Upper lobe of left lung (tissue), 6 donors: ENCODE results near the gene DOK7. TPM values are rescaled to one million over a fixed set of nuclear protein-coding genes. Genes with fewer than 3 reads are reported as not detected.
"Not testable (repeated sequence)": the region's sequence is repeated elsewhere in the genome, so short reads cannot be mapped to it uniquely, and the experiment has no call there.

Experiments
- ATAC-seq, 2 donors: fragments of 200-7000 bp; cut with Tn5 transposase; one replicate each; pipeline ENCODE4 v1.9.1; 2022; ENCODE audit warnings: mild to moderate bottlenecking in 2 of 2, moderate library complexity in 2 of 2; ENCODE audit not compliant: low FRiP score in 2 of 2
- DNase-seq, 2 donors: peaks; one replicate each; pipeline ENCODE4 v3.0.0-alpha.2; 2019 to 2020
- H3K27ac ChIP-seq, 4 donors: fragments of 200-600 bp; sonication (generic); one replicate each; pipeline ENCODE4 v1.5.1; 2016 to 2019
- H3K27me3 ChIP-seq, 4 donors: fragments of 200-600 bp; sonication (generic); one replicate each; pipeline ENCODE4 v1.5.1; 2017 to 2019
- H3K36me3 ChIP-seq, 4 donors: fragments of 200-600 bp; sonication (generic); one replicate each; pipeline ENCODE4 v1.5.1; 2016 to 2019
- H3K4me1 ChIP-seq, 4 donors: fragments of 200-600 bp; sonication (generic); one replicate each; pipeline ENCODE4 v1.5.1; 2018 to 2019
- H3K4me3 ChIP-seq, 4 donors: fragments of 200-600 bp; sonication (generic); one replicate each; pipeline ENCODE4 v1.5.1; 2017 to 2019; ENCODE audit warnings: mild to moderate bottlenecking in 2 of 4, moderate library complexity in 1 of 4
- H3K9me3 ChIP-seq, 4 donors: fragments of 200-600 bp; sonication (generic); one replicate each; pipeline ENCODE4 v1.5.1; 2018 to 2019
- EP300 ChIP-seq, 4 donors: sonication (generic); formaldehyde crosslinking; IDR thresholded peaks; one replicate each; pipeline ENCODE4 v1.5.1; 2017; ENCODE audit warnings: antibody characterized with exemption in 4 of 4, control low read depth in 2 of 4
- POLR2A ChIP-seq, 4 donors: fragments of 450-650 bp; IDR thresholded peaks; one replicate each; pipeline ENCODE4 v1.5.1; 2016 to 2017; ENCODE audit warnings: antibody characterized with exemption in 4 of 4, mild to moderate bottlenecking in 2 of 4
- POLR2AphosphoS5 ChIP-seq, 2 donors: sonication (generic); formaldehyde crosslinking; IDR thresholded peaks; one replicate each; pipeline ENCODE4 v1.5.1; 2017; ENCODE audit warnings: antibody characterized with exemption in 2 of 2
- WGBS, 2 donors: methylation state at CpG; one replicate each; pipeline ENCODE4 v1.1.5; 2017 to 2018; 5-methylcytosine and 5-hydroxymethylcytosine counted together
- total RNA-seq, 6 donors: library from RNA; depleted of rRNA in 4 of 6; stranded (reverse); fragments of >200 nt in 4 of 6; gene quantifications; one replicate each; pipeline versions ENCODE4 v1.1.0 to v1.2.1, GENCODE V29; 2016 to 2021
- TF ChIP-seq, protein P1 (sequence below), 6 experiments: fragments of 450-650 bp in 4 of 6; fragments of 200-600 bp in 2 of 6; sonication (generic) in 2 of 6; IDR thresholded peaks; one replicate each; pipeline ENCODE4 v1.5.1; 2016 to 2019; ENCODE audit warnings: antibody characterized with exemption in 6 of 6
- donor health status: DM: no; HTN: no; CAD: no; lungs with moderate emphysema.
- donor health status: DM: no; HTN: yes; CAD: no; lungs with severe emphysema.

The DOK7 gene
- total RNA-seq, 6 donors from 2014 or later = 2.1 to 16.0 (median 4.0) TPM

- peak overlapping the region in 2 of 4 donors; percentile 89 for H3K27ac ChIP-seq
- WGBS, 2 donors = 22 to 25% methylated on average over 17 of the region's 17 CpGs
- DNase-seq (peak in 1 of 2 donors; percentile 74), ATAC-seq (no peak)
- H3K9me3 ChIP-seq = no peaks in the 10 kb centered on the region
- H3K4me1 ChIP-seq = peaks cover 27 to 49% (median 36%) of the 10 kb centered on the region in 4 donors
- TF ChIP-seq POLR2A (IDR thresholded peaks at IDR 0.05) (no peak), POLR2AphosphoS5 (IDR thresholded peaks at IDR 0.05) (no peak), EP300 (IDR thresholded peaks at IDR 0.05) (no peak)
- TF ChIP-seq, protein P1, sequence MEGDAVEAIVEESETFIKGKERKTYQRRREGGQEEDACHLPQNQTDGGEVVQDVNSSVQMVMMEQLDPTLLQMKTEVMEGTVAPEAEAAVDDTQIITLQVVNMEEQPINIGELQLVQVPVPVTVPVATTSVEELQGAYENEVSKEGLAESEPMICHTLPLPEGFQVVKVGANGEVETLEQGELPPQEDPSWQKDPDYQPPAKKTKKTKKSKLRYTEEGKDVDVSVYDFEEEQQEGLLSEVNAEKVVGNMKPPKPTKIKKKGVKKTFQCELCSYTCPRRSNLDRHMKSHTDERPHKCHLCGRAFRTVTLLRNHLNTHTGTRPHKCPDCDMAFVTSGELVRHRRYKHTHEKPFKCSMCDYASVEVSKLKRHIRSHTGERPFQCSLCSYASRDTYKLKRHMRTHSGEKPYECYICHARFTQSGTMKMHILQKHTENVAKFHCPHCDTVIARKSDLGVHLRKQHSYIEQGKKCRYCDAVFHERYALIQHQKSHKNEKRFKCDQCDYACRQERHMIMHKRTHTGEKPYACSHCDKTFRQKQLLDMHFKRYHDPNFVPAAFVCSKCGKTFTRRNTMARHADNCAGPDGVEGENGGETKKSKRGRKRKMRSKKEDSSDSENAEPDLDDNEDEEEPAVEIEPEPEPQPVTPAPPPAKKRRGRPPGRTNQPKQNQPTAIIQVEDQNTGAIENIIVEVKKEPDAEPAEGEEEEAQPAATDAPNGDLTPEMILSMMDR (IDR thresholded peaks at IDR 0.05) = no peak
- peaks cover 0 to 24% (median 9%) of the 10 kb centered on the region in 4 donors for H3K36me3 ChIP-seq
- H3K4me3 ChIP-seq = peak overlapping the region; percentile 82 to 99 (median 94)
- no peaks in the 10 kb centered on the region for H3K27me3 ChIP-seq
These were observed 68.3 kb downstream of the DOK7 start for GRCh38 chr4:3531318-3531878.

DNA sequence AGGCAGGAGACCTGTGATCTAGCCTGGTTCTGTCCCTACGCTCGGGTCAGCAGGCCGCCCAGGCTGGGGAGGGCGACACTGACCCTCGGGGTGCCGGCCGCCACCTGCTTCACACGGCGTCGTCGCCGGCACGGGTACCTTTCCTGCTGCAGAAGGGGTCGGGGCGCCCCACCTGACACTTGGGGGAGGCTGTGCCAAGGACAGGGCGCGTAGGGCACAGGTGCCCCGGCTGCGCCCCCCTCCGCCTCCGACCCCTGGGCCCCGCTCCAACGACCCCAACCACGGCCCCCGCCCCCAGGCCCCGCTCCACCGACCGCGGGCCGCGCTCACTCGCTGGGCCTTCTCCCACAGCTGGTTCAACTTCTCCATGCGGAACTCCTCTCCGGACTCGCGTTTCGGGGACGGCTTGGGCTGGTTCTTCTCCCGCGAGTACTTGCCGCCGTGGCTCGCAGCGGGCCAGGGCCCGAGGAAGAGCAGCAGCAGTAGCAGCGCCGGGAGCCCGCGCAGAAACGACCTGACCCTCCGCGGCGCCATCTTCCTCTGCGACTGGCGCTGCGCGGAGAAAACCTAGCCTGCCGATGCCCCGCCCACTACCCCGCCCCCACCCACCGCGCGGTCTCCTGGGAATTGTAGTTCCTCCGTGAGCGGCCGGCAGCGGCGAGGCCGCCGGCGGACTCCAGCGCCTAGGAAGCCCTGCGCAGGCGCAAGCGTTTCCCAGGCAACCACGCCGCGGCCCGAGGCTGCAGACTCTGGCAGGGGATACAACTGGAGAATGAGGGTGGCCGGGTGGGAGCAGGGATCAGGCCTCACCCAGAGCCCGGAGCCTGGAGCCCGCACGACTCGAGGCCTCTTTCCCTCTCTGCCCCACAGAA is 69.0 kb downstream of the DOK7 start, which contains the start of gene LRPAP1:
TSS of gene LRPAP1 (minus strand) at position 544 of the 872 bp plus-strand sequence. CDS start at position 534, 10 bp downstream.
- TF ChIP-seq POLR2AphosphoS5 (IDR thresholded peaks at IDR 0.05) (peak; percentile 82 to 95), POLR2A (IDR thresholded peaks at IDR 0.05) (peak in 3 of 4 donors; percentile 89 to 97 (median 91)), EP300 (IDR thresholded peaks at IDR 0.05) (no peak)
- TF ChIP-seq, protein P1 (IDR thresholded peaks at IDR 0.05) = no peak
- H3K4me3 ChIP-seq = peak within 1 kb of the TSS; percentile 82 to 99 (median 94)
- H3K9me3 ChIP-seq = no peaks in the 10 kb centered on the region
- no peaks in the 10 kb centered on the region for H3K27me3 ChIP-seq
- ATAC-seq (peak; percentile 96 to 98), DNase-seq (peak; percentile 95 to 99)
- peak within 1 kb of the TSS; percentile 57 to 89 (median 83) for H3K27ac ChIP-seq
- peaks cover 27 to 49% (median 36%) of the 10 kb centered on the region in 4 donors for H3K4me1 ChIP-seq
- peaks cover 0 to 21% (median 8%) of the 10 kb centered on the region in 4 donors for H3K36me3 ChIP-seq
- WGBS, 2 donors = 0 to 1% methylated on average over 12 to 43 of the region's 84 CpGs

DNA sequence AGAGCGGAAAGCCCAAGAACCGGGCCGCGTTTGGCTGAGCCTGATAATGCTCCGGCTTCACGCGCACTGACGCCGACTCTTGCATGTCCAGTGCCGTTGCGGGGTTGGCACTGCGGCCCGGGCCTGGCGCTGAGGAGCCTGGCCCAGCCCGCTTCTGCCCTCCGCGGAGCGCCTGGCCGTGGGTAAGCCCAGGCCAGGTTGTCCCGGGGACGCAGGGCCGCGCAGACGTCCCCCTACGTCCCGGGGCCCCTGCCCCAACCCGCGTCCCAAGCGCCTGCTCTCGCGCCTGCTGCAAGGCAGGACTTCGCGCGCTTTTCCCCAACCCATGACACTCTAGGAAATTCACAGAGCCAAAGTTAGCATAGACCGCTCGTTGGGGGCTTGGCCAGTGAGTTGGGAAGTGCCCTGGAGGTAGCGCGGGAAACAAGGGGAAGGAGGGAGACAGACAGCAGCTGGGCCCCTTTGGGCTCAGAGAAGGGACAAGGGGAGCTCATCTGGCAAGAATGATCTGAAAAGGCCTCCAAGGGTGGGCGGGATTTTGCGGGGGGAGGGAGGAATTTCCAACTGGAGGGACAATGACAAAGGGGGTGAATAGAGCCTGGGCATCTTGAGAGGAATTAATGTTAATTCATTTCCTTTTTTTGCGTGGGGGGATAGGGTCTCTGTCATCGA is 69.8 kb downstream of the DOK7 start:
- peak overlapping the region; percentile 23 to 99 (median 94) for H3K4me3 ChIP-seq
- no peaks in the 10 kb centered on the region for H3K27me3 ChIP-seq
- TF ChIP-seq POLR2A (IDR thresholded peaks at IDR 0.05) = no peak
- no peak for TF ChIP-seq EP300 (IDR thresholded peaks at IDR 0.05)
- TF ChIP-seq, protein P1 (IDR thresholded peaks at IDR 0.05) = no peak
- no peak for TF ChIP-seq POLR2AphosphoS5 (IDR thresholded peaks at IDR 0.05)
- ATAC-seq (peak; percentile 69 to 79), DNase-seq (no peak)
- peaks cover 27 to 46% (median 36%) of the 10 kb centered on the region in 4 donors for H3K4me1 ChIP-seq
- H3K36me3 ChIP-seq = peaks cover 0 to 14% (median 4%) of the 10 kb centered on the region in 4 donors
- peak overlapping the region in 2 of 4 donors; percentile 4 to 8 for H3K27ac ChIP-seq
- H3K9me3 ChIP-seq = no peaks in the 10 kb centered on the region
- WGBS, 2 donors = 14 to 38% methylated on average over 16 to 28 of the region's 42 CpGs

GRCh38 chr4:3533423-3533820 is 70.3 kb downstream of the DOK7 start:
- H3K4me3 ChIP-seq = no peak overlapping the region
- H3K36me3 ChIP-seq = peaks cover 0 to 8% (median 2%) of the 10 kb centered on the region in 4 donors
- no peak for TF ChIP-seq POLR2AphosphoS5 (IDR thresholded peaks at IDR 0.05)
- TF ChIP-seq EP300 (IDR thresholded peaks at IDR 0.05) = no peak
- TF ChIP-seq, protein P1 (IDR thresholded peaks at IDR 0.05) = no peak
- no peak for TF ChIP-seq POLR2A (IDR thresholded peaks at IDR 0.05)
- no peak for ATAC-seq
- DNase-seq = peak in 1 of 2 donors; percentile 7
- WGBS, 2 donors = 96 to 98% methylated on average over 7 of the region's 7 CpGs
- no peaks in the 10 kb centered on the region for H3K9me3 ChIP-seq
- H3K27ac ChIP-seq = no peak overlapping the region
- H3K27me3 ChIP-seq = no peaks in the 10 kb centered on the region
- peaks cover 27 to 41% (median 36%) of the 10 kb centered on the region in 4 donors for H3K4me1 ChIP-seq

GRCh38 chr4:3535812-3536211 is 72.7 kb downstream of the DOK7 start:
- H3K27me3 ChIP-seq, H3K36me3 ChIP-seq, H3K4me3 ChIP-seq, ATAC-seq, H3K27ac ChIP-seq, H3K9me3 ChIP-seq: not testable (repeated sequence)
- DNase-seq = peak in 1 of 2 donors; percentile 8
- 88 to 95% methylated on average over 10 of the region's 10 CpGs for WGBS, 2 donors
- peaks cover 14 to 18% (median 17%) of the 10 kb centered on the region in 4 donors for H3K4me1 ChIP-seq

GRCh38 chr4:3538906-3539305 is 75.8 kb downstream of the DOK7 start:
- 93% methylated on average over 15 of the region's 23 CpGs; no CpG with 5 or more reads in 1 of the 2 donors for WGBS, 2 donors
- H3K27me3 ChIP-seq, H3K36me3 ChIP-seq, H3K4me3 ChIP-seq, H3K27ac ChIP-seq, H3K4me1 ChIP-seq, H3K9me3 ChIP-seq, ATAC-seq: not testable (repeated sequence)
- DNase-seq = peak in 1 of 2 donors; percentile 50

DNA sequence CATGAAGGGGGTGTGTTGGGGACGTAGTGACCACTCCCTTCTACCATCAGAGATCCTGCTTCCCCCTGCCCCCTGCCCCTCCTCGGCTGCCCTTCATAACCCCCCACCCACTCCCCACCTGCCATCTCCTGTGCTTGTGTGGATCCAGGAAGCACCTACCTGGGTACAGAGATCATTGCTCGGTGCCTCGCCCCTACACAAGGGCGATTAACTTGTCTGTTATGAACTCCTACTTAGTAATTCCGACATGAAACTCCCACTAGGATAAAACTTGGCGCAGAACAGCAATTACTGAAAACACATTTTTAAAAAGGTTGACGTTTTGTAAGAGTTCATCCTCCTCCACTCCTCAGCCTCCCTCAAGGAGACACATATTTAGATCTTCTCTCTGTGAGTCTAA is 80.3 kb downstream of the DOK7 start:
- not testable (repeated sequence) for H3K27me3 ChIP-seq, H3K4me3 ChIP-seq, H3K4me1 ChIP-seq, H3K27ac ChIP-seq, ATAC-seq, H3K9me3 ChIP-seq, H3K36me3 ChIP-seq, DNase-seq
- WGBS, 2 donors = 91 to 93% methylated on average over 6 to 7 of the region's 8 CpGs
